LHCN-M2 (cell line): ENCODE measurements around the gene SIK3. TPM values are rescaled to one million over a fixed set of nuclear protein-coding genes. Genes with fewer than 3 reads are reported as not detected.
"Not testable (repeated sequence)": the region's sequence is repeated elsewhere in the genome, so short reads cannot be mapped to it uniquely, and the experiment has no call there.

Experiments used
- DNase-seq: peaks from one replicate; pipeline ENCODE4 v3.0.0-alpha.2; 2012; ENCODE audit warnings: low read depth
- polyA plus RNA-seq: library from polyadenylated mRNA; unstranded; fragments of >200 nt; gene quantifications from one replicate; pipeline ENCODE4 v1.2.1, GENCODE V29; 2012; ENCODE audit warnings: missing spikeins
- total RNA-seq: library from RNA; depleted of rRNA; stranded (reverse); fragments of >200 nt; gene quantifications from 2 replicates; pipeline ENCODE4 v1.2.3, GENCODE V29; 2014; rRNA removed

Gene SIK3
- 11.4 and 12.2 TPM in 2 replicates for total RNA-seq
- 7.0 TPM for polyA plus RNA-seq

DNA sequence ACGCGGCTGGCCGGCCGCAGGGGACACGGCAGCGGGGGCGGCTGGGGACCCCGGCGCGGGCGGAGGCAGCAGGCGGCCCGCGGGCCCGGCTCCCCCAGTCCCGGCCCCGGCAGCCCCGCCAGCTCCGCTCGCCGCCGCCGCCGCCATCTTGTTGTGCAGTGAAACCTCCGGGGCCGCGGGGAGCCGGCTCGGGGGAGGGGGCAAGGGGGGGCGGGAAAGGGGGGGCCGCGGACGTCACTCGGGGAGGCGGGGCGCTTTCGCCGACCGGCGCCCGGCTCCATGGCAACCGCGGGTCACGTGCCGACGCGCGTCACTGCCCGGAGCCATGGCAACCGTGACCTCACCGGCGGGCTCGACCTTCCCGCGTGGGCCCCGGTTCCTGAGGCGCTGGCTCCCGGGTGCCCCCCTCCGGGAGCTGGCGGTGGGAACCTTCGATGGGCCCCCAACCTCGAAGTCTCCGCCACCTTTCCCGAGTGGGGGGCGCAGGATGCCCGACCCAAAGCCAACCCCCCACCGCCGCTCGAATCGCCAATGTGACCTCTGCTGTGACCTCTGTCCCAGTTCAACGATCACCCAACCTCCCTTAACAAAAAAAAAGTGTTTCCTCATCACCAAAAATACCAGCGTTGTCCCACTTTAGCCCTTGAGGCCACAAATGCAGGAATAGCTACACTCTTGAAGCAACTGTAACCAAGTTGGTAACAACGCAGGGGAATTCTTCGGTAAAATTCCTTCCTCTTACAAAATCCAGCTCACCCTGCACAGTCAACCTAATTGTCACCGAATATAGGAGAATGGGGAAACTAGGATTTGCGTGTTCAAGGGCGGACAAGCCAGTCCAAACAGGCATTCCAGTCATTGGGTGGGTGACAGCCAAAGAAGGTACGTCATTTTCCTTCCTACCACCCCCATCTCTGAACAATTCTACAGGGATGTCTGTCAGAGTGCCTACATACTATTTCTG lies at the start of gene SIK3:
Gene SIK3, minus strand, starts transcription at position 160 of the 964 bp plus-strand sequence. Its CDS starts 13 bp downstream, at position 147.
- peak; percentile 88 for DNase-seq

DNA sequence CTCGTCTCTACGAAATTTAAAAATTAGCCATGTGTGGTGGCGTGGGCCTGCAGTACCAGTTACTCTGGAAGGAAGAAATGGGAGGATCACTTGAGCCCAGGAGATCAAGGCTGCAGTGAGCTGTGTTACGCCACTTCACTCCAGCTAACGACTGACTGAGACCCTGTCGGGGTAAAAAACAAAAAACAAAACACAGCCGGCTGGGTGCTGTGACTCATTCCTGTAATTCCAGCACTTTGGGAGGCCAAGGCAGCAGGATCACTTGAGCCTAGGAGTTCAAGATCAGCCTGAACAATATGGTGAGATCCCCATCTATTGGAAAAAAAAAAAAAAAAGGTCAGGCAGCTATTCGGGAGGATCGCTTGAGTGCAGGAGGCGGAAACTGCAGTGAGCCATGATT lies 48.3 kb upstream of the SIK3 start:
- peak; percentile 64 for DNase-seq

DNA sequence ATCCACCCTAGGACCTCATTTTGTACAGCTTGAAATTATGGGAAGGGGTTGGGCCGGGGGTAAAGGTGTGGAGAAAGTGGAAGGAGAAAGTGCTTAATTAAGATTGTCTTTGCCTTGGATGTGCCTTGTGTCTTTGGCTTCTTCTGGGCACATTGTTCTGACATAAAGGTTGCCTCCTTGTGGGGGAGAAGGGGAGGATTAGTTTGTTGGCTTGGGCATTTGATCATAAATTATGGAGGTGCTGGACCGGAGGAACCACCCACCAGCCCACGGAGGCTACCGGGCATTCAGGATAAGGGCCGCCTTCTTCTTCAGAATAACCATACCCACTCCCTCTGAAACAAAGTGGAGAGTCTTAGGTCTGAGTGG lies 47.1 kb upstream of the SIK3 start:
- DNase-seq, result peak; percentile 45

DNA sequence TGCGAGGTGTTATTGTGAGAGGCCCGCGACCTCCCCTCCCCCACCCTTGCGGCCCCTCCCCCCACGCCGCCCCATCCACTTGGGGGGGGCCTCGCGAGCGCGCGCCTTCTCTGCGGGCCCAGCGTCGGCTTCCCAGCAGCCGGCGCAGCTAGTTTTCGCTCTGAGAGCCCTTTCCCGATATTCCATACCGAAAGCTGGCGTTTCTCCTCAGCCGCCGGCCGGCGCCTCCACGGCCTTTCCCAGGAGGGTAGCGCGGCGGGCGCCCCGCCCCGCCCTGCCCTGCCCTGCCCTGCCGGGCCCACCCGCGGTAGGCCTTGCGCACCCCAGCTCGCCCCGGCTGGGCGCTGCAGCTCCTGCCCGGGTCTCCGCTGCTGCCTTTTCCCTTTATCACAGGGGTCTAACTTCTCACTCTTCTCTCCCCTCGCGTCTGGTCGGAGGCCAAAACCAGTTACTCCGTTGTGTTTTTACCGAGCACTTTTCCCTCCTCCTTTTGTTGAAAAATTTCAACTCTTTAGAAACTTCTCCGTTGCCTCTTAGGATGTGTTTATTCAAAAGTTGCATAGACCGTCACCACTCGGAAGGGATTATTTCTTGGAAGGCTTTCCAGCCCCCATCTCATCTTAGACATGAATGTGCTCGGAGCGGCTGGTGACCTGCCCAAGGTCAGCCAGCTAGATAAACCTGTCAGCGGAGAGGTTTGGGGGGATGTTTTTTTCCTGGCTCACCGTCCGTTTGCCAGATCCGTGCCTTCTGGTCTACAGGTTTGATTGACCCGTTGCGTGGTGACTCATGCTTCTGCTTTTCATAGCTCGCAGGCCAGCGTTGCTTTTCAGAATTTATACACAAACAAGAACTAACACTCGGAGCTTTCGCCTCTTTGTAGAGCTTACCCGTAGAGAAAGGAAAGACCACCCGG lies 46.5 kb upstream of the SIK3 start:
- peak; percentile 58 for DNase-seq

DNA sequence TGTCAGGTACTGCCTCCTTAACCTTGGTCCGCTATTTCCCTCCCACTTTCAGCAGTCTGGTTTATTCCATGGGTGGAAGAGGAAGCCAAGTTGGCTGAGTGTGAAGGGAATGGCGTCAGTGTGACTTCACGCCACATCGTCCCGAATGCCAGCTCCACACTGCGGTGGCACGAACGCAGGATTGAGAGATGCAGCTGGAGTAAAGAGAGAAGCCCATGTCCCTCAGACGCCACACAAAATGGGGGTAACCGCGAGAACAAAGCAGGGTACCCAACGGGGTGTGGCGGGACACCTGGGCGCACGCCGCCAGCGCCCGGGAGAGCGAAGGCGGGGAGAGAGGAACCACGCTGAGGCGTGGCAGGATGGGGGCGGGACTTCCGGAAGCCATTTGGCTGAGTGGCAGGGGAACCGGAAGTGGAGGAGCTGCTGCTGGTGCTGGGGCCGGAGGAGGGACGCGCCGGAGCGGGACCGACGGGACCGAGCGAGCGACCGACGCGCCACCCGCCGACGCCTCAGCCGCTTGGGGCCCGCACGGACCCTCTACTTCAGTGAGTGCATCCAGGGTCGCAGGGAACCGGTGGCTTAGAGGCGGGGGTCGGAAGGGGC lies 45.7 kb upstream of the SIK3 start, which contains the start of gene PAFAH1B2:
Gene PAFAH1B2, plus strand, starts transcription at position 417 of the 606 bp plus-strand sequence. CDS start 8,161 bp downstream, outside the sequence.
- peak; percentile 86 for DNase-seq

DNA sequence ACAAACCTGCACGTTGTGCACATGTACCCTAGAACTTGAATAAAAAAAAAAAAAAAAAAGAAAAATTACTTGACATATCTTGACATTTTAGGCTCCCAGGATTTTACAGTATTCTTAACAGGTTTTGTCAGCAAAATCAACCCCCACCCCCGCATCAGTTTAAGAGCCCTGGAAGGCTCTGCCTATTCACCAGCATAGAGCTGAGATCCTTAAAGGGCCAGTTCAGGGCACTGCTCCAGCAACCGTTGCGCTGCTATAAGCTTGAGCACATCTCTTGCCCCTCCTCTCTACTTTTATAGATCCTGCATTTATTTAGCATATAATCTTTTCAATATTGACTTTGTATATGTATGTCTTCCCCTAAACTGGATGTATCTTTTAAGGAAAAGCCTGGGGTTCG lies 45.2 kb upstream of the SIK3 start:
- peak; percentile 35 for DNase-seq

DNA sequence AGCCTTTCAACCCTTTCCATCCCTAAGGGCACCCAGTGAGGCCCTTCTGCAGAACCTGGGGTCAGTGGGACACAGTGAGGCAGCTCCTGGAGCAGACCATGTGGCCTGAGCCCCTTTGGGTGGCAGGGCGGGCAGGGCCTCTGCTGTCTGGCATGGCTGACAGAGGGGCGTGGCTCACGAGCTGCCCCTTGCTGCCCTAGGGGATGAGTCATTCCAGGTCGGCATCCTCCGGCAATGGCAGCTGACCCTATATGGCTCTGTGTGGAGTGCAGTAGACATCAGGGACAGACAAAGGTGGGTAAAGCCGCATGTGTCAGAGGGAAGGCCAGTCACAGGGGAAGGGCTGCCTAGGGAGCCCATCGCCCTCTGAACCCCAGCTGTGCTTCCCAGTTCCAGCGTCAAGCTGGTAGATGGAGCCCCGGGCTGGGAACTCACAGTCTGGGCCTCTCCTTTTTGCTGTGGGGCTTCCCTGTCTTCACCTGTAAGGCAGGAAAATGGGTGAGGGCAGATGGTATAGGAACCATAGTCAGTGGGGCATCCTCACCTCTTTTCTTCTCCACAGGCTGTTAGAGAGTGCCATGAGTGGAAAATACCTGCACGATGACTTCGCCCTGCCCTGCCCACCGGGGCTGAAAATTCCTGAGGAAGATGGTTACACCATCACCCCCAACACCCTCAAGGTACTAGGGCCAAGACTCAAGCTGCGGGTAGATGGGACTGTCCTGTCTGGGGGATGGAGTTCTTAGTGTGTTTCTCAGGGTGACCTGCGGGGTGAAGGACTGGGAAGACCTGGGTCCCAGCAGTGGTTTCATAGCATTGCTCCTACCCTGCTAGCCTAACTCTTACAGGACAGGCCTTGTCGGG lies 39.2 kb upstream of the SIK3 start:
- DNase-seq, result not testable (repeated sequence)

DNA sequence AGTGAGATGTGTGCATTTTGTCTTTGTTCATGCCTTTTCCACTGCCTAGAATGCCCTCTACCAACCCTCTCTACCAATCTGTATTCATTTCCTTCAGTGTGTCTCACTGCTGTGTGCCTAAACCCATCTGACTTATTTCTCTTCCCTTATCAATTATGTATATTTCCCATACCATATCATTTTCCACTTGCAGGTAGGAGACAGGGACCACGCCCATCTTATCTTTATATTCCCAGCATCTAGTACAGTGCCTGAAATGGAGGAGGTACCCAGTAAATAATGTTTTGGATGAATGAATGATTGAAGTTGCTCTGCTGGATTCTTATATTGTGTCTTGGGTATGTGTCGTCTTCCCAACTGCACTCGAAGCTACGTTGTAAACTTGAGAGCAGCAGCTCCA lies 36.8 kb upstream of the SIK3 start:
- DNase-seq, result not testable (repeated sequence)

DNA sequence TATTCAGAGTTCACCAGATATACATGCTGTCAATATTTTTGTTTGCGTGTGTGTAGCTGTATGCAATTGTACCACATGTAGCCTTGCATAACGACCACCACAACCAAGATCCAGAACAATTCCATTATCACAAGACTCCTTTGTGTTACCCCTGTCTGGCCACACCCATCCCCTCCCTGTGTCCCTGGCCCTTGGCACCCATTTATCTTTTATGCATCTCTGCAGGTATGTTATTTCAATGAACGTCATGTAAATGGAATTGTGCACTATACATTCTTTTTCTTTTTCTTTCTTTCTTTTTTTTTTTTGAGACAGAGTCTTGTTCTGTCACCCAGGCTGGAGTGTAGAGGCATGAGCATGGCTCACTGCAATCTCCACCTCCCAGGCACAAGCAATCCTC lies 36.2 kb upstream of the SIK3 start:
- DNase-seq, result no peak

DNA sequence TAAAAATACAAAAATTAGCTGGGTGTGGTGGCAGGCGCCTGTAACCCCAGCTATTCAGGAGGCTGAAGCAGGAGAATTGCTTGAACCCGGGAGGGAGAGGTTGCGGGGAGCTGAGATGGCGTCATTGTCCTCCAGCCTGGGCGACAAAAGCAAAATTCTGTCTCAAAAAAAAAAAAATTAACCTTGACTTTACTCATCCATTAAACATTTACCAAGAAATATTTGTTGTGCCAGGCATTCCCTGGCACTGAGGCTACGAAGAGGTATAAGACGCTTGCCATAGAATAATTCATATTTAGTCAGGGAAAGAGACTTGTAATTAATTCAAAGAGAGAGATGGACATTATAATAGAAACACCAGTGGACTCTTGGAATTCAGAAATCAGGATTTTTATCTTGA lies 32.7 kb upstream of the SIK3 start:
- DNase-seq, result no peak

DNA sequence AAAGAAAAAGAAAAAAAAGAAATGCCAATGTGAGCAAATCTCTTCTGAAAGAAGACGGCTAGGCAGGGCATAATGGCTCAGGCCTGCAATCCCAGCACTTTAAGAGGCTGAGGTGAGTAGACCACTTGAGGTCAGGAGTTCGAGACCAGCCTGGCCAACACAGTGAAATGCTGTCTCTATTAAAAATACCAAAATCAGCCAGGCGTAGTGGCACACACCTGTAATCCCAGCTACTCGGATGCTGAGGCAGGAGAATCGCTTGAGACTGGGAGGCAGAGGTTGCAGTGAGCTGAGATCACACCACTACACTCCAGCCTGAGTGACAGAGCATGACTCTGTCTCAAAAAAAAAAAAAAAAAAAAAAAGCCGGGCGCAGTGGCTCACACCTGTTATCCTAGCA lies 32.2 kb upstream of the SIK3 start:
- not testable (repeated sequence) for DNase-seq

DNA sequence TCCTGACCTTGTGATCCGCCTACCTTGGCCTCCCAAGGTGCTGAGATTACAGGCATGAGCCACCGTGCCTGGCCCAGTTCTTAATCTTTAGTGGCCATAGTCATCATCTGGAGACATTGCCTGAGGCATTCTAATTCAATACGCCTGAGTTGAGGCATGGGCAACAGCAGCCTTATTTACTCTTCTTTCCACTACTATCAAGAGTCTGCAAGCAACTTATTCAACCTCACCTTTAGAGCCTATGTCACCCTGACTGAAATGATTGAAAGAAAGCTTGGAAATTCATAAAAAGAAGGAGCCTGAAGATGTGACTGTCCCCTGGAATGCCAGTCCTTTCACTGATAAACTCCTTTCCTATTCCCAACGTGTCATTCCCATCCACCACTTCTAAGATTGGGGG lies 30.1 kb upstream of the SIK3 start:
- DNase-seq, result no peak

DNA sequence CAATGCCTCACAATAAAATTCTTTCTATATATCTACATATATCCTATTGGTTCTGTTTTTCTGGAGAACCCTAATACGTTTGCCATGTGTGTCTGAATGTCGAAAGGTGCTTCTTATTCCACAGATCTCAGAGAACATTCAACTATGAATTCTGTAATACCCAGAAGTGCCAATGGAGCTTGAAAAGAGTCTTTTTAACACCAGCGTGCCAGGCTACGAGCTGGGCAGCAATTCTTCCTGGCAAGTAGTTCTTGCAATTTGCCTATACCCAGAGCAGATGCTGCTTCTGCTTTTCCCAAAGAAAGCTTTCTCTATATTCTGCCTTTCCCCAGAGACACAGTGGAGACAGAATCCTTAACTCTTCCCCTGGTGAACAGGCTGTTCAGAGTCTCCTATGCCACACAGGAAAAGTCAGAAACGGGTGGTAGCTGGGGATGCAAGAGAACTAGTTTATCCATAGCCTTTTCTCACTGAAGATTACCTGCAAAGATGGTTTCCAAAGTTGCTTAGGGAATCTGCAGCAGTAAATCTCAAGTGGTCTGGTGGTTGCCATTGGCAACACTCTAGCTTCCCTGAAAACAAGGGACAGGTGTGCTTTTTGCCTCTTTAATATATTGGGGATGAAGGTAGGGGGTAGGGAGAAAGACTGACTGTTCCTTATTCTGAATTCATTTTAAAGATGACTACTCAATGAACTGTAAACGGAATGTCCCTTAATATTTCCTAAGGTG lies 29.1 kb upstream of the SIK3 start:
- no peak for DNase-seq

DNA sequence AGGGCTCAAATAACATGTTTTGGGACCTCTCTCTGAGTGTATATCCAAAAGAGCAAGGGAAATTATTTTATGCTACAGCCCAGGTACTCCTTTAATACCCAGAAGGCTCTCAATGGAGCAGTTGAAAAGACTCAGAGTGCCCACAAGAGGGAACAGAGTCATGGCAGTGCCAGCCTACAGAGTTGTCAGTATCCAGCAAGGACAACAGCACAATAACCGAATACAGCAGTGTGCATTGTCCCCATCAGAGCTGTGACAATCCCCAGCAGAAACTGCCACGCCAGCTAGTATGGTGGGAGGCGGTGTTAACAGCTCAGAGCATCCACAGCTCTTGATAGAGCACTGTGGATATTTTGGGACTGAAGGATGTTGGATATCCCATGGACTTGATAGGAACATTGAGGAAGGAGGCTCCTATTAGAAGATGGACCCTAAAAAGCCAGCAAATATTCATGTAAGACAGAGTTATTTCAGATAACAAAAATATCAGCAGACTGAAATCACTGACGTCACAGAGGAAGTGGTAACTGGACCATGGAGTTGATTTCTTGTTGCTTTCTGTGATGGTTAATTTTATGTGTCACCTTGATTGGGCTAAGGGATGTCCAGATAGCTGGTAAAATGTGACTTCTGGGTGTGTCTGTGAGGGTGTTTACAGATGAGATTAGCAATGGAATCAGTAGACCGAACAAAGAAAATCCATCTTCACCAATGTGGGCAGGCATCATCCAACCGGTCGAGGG lies 28.2 kb upstream of the SIK3 start:
- DNase-seq, result no peak

DNA sequence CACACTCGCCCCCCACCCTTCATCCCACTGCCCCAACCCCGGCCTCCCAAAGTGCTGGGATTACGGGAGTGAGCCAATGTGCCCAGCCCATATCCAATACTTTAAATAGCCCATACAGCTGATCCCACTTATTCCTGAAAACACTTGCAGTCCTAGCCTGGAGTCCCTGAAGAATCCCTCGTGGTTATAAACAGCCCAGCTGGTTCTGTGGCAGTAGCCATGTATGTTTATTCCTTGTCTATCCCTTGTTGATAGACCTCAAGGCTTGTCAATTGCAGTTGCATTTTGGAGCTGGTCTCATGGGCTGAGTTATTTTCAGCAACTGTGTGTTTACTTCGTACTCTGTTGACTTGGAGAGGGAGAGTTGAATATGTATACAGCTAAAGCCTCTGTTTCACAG lies 24.3 kb upstream of the SIK3 start:
- DNase-seq, result no peak

DNA sequence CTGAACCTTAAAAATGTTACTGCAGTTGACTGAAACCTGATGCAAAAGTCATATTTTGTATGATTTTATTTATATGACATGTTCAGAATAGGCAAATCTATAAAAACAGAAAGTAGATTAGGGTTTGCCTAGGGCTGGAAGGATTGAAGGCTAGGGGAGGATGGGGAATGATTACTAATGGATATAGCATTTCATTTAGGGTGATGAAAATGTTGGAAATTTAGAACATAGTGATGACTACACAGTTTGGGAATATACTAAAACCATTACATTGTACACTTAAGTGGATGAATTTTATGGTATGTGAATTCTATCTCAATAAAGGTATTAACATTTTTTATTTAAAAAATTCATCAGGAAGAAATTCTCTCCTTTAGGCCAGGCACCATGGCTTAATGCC lies 22.9 kb upstream of the SIK3 start:
- no peak for DNase-seq

DNA sequence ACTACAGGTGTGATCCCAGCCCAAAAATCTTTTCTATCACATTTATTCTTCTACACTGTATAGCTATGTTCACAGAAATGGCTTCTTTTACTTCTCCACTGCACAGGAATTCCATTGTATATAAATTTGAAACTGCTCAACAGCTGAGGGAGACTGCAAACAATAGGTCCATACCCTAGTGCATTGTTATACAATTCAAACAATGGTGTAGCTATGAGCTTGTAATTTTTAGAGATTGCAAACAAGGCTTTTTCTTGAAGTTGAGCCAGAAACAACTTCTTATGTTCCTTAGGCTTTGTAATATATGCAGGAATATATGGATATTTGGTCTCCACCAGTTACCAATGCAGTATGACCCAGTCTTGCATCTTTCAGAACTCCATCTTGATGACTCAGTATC lies 19.5 kb upstream of the SIK3 start:
- no peak for DNase-seq

DNA sequence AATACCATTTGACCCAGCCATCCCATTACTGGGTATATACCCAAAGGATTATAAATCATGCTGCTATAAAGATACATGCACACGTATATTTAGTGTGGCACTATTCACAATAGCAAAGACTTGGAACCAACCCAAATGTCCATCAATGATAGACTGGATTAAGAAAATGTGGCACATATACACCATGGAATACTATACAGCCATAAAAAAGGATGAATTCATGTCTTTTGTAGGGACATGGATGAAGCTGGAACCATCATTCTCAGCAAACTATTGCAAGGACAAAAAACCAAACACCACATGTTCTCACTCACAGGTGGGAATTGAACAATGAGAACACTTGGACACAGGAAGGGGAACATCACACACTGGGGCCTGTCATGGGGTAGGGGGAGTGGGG lies 14.7 kb upstream of the SIK3 start:
- DNase-seq, result not testable (repeated sequence)

DNA sequence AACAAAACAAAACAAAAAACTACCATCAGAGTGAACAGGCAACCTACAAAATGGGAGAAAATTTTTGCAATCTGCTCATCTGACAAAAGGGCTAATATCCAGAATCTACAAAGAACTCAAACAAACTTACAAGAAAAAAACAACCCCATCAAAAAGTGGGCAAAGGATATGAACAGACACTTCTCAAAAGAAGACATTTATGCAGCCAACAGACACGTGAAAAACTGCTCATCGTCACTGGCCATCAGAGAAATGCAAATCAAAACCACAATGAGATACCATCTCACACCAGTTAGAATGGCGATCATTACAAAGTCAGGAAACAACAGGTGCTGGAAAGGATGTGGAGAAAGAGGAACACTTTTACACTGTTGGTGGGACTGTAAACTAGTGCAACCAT lies 14.3 kb upstream of the SIK3 start:
- not testable (repeated sequence) for DNase-seq
